Calu3 (cell line): ENCODE results near the gene SLC6A9. TPM values are rescaled to one million over a fixed set of nuclear protein-coding genes. Genes with fewer than 3 reads are reported as not detected.

Experiments used
- BruUV-seq: library from RNA; stranded (reverse); fragments of 400-500 nt; replicated peaks from 2 replicates; lab custom pipeline; 2021; lab: Mats Ljungman, UMichigan
- CTCF ChIA-PET: fragments of 300-600 bp; sonication (Branson Sonifier 250); formaldehyde crosslinking; loops from one replicate; lab custom pipeline; 2022; ENCODE audit warnings: antibody characterized with exemption; lab: Charles Lee
- DNase-seq: peaks from one replicate; pipeline ENCODE4 v3.0.0; 2022
- H3K27ac Mint-ChIP-seq: one replicate; pipeline ENCODE4 v1.8.0; 2022; ENCODE audit warnings: mixed read lengths; ENCODE audit not compliant: unreplicated experiment
- H3K27me3 Mint-ChIP-seq: one replicate; pipeline ENCODE4 v1.8.0; 2022; ENCODE audit warnings: mixed read lengths; ENCODE audit not compliant: unreplicated experiment
- H3K36me3 Mint-ChIP-seq: one replicate; pipeline ENCODE4 v1.8.0; 2022; ENCODE audit warnings: mild to moderate bottlenecking, moderate library complexity, mixed read lengths; ENCODE audit not compliant: insufficient read depth, unreplicated experiment
- H3K4me1 Mint-ChIP-seq: one replicate; pipeline ENCODE4 v1.8.0; 2022; ENCODE audit warnings: mild to moderate bottlenecking, low read depth, mixed read lengths; ENCODE audit not compliant: unreplicated experiment
- H3K4me3 Mint-ChIP-seq: one replicate; pipeline ENCODE4 v1.8.0; 2022; ENCODE audit warnings: mild to moderate bottlenecking, low read depth, moderate library complexity, mixed read lengths; ENCODE audit not compliant: unreplicated experiment
- H3K9me3 Mint-ChIP-seq: one replicate; pipeline ENCODE4 v1.8.0; 2022; ENCODE audit warnings: low read depth, mixed read lengths; ENCODE audit not compliant: unreplicated experiment
- intact Hi-C: fragments of 100-400 bp; cut with micrococcal nuclease; formaldehyde crosslinking; loops from one replicate; pipeline ENCODE4 v1.10.0; 2022; ENCODE audit not compliant: unreplicated experiment
- total RNA-seq: library from RNA; stranded (reverse); gene quantifications from 2 replicates; pipeline ENCODE4 v1.2.3, GENCODE V29; 2022
- TF ChIP-seq, protein P1 (sequence below): fragments of 200-600 bp; IDR thresholded peaks from one replicate; pipeline ENCODE4 v1.8.0; 2022; ENCODE audit warnings: antibody characterized with exemption; ENCODE audit not compliant: unreplicated experiment

The SLC6A9 gene
- total RNA-seq, 1 experiment from 2014 or later: 18.2 TPM

DNA sequence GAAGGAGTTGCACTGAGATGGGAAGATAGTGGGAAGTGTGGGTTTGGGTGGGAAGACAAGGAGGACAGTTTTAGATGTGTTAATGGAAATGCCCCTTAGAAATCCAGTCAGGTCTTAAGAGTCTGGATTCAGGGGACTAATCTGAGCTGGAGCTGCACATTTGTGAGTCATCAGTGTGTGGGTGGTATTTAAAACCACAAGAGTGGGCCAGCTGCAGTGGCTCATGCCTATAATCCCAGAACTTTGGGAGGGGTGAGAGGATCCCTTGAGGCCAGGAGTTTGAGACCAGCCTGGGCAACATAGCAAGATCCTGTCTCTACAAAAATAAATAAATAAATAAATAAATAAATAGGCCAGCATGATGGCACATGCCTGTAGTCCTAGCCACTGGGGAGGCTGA, 40.9 kb upstream of the SLC6A9 start:
- CTCF ChIA-PET: interaction anchor here (0.6 to 1.2 kb wide), 2 partner anchors 9 to 24 kb away, joined by 3 to 4 read pairs; no protein-coding TSS in a partner anchor
- Mint-ChIP-seq H3K27ac (no peak overlapping the region), H3K27me3 (peaks cover 13% of the 10 kb centered on the region), H3K4me1 (peaks cover 16% of the 10 kb centered on the region), H3K36me3 (no peaks in the 10 kb centered on the region), H3K9me3 (peaks cover 2% of the 10 kb centered on the region), H3K4me3 (no peak overlapping the region)
- intact Hi-C loops: no loop called here
- TF ChIP-seq, protein P1, sequence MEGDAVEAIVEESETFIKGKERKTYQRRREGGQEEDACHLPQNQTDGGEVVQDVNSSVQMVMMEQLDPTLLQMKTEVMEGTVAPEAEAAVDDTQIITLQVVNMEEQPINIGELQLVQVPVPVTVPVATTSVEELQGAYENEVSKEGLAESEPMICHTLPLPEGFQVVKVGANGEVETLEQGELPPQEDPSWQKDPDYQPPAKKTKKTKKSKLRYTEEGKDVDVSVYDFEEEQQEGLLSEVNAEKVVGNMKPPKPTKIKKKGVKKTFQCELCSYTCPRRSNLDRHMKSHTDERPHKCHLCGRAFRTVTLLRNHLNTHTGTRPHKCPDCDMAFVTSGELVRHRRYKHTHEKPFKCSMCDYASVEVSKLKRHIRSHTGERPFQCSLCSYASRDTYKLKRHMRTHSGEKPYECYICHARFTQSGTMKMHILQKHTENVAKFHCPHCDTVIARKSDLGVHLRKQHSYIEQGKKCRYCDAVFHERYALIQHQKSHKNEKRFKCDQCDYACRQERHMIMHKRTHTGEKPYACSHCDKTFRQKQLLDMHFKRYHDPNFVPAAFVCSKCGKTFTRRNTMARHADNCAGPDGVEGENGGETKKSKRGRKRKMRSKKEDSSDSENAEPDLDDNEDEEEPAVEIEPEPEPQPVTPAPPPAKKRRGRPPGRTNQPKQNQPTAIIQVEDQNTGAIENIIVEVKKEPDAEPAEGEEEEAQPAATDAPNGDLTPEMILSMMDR: no peak
- no peak for DNase-seq
- BruUV-seq: no TSS peak

DNA sequence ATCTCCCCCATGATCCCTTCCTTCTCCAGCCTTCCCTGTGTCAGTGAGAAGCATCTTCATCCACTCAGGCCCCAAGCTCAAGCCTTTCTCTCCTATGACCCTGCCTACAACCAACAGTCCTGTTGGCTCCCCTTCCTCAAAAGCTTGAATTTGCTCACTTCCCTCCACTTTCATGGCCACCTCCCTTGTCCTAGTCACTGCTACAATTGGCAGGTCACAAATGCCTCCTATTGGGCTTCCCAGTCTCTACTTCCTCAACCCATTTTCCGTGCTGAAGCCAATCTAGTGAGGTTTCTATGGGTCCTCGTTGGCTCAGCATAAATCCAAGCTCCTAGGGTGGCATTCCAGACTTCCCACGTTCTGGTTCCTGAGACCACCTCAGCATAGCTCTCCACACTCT, 40.2 kb upstream of the SLC6A9 start:
- no TSS peak for BruUV-seq
- intact Hi-C loops: no loop called here
- CTCF ChIA-PET: interaction anchor here (1.3 kb wide), 1 partner anchor 283 kb away, joined by 4 read pairs; no protein-coding TSS in a partner anchor

DNA sequence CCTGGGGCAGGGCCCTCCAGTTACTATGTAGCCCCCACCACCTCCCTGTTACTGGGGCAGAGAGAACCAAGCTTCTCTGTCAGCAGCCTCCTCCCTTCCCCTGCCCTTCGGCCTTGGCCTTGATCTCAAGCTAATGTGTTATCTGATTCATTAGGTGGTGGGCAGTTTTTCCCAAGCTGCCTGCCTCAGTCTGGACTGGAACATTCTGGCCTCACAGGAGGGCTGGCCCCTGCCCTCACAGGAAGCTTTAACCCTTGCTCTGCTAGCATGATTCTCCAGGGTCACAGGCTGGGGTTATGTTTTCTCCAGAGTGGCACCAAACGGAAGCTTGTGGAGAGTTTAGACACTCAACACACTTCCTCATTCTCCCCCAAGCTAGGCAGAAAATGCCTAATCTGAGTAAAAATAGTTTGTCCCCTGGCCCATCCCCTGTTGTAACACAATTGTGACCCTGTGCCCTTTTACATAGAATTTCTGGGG, 37.2 kb upstream of the SLC6A9 start:
- Mint-ChIP-seq H3K27me3 (peaks cover 13% of the 10 kb centered on the region), H3K4me1 (peaks cover 19% of the 10 kb centered on the region), H3K27ac (no peak overlapping the region), H3K36me3 (no peaks in the 10 kb centered on the region), H3K4me3 (no peak overlapping the region), H3K9me3 (peaks cover 2% of the 10 kb centered on the region)
- TF ChIP-seq, protein P1: no peak
- no TSS peak for BruUV-seq
- CTCF ChIA-PET: interaction anchor here (0.9 kb wide), 1 partner anchor 20 kb away, joined by 6 read pairs; no protein-coding TSS in a partner anchor
- DNase-seq: no peak
- intact Hi-C loops: no loop called here

More for the DNA sequence above, 40.2 kb upstream of the SLC6A9 start:
- Mint-ChIP-seq H3K4me1 (peaks cover 19% of the 10 kb centered on the region), H3K27me3 (peaks cover 13% of the 10 kb centered on the region), H3K27ac (no peak overlapping the region), H3K36me3 (no peaks in the 10 kb centered on the region), H3K9me3 (peaks cover 2% of the 10 kb centered on the region), H3K4me3 (no peak overlapping the region)
- DNase-seq: no peak
- TF ChIP-seq, protein P1: no peak

DNA sequence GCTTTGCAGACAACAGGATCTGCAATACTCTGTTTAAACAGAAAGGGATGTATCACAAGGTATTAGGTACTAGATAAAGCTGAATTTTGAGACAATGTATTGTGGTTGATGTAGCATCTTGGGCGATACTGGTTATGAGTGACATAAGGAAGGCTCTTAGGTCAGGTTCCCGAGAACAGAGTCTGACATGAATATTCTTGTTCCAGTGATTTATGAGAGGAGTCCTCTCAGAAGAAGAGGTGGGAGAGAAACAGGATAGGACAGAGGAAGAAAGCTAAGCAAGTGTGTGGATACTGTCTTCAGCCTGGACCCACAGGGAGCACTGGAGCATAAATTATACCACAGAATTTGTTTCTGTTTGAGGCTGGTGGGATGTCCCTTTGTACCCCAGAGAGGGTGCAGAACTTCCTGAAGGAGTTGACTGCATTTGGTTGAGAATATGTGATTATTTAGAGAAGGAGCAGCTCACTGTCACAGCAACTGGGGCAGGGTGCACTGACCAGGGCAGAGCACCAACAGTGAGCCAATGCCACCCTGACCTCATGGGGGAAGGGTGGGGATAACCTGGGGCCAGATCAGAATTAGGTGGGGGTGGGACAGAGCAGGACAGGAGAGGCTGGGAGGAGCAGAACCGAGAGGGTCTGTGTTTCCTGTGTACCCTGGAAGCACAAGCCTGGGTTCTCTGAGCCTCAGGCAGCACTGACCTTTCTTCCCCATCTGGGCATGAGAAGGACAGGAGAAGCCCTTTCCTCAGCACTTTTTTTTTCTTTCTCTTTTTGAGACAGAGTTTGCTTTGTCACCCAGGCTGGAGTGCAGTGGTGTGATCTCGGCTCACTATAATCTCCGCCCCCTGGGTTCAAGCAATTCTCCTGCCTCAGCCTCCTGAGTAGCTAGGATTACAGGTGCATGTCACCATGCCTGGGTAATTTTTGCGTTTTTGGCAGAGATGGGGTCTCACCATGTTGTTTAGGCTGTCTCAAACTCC, 36.3 kb upstream of the SLC6A9 start:
- Mint-ChIP-seq H3K4me3 (no peak overlapping the region), H3K9me3 (peaks cover 2% of the 10 kb centered on the region)
- intact Hi-C loops: no loop called here

More for the DNA sequence above, 36.3 kb upstream of the SLC6A9 start:
- Mint-ChIP-seq H3K27me3 (peaks cover 13% of the 10 kb centered on the region), H3K4me1 (peaks cover 19% of the 10 kb centered on the region), H3K27ac (no peak overlapping the region), H3K36me3 (no peaks in the 10 kb centered on the region)
- no TSS peak for BruUV-seq
- no peak for DNase-seq
- TF ChIP-seq, protein P1: no peak
- CTCF ChIA-PET: no interaction called here
